HEK293T (cell line): ENCODE measurements around the gene RAB3IL1.

Experiments
- ARNT ChIP-seq: fragments of 450-650 bp; IDR thresholded peaks from 2 replicates; pipeline ENCODE4 v1.6.1; 2017; ENCODE audit warnings: mild to moderate bottlenecking
- BHLHE40 ChIP-seq: fragments of 450-650 bp; IDR thresholded peaks from 2 replicates; pipeline ENCODE4 v1.6.1; 2016; ENCODE audit warnings: mild to moderate bottlenecking, moderate library complexity, borderline replicate concordance
- FOXA1 ChIP-seq: fragments of 450-650 bp; IDR thresholded peaks from 2 replicates; pipeline ENCODE4 v1.6.1; 2016; ENCODE audit warnings: mild to moderate bottlenecking
- FOXK2 ChIP-seq: fragments of 450-650 bp; IDR thresholded peaks from 2 replicates; pipeline ENCODE4 v1.6.1; 2016; ENCODE audit warnings: mild to moderate bottlenecking
- FOXM1 ChIP-seq: fragments of 450-650 bp; IDR thresholded peaks from 2 replicates; pipeline ENCODE4 v1.6.1; 2017; ENCODE audit warnings: mild to moderate bottlenecking, borderline replicate concordance
- HDGF ChIP-seq: fragments of 450-650 bp; IDR thresholded peaks from 2 replicates; pipeline ENCODE4 v1.6.1; 2017; ENCODE audit warnings: antibody characterized with exemption, borderline replicate concordance
- L3MBTL2 ChIP-seq: fragments of 450-650 bp; conservative IDR thresholded peaks from 2 replicates; pipeline ENCODE4 v1.6.1; 2016; ENCODE audit warnings: mild to moderate bottlenecking
- LEF1 ChIP-seq: fragments of 450-650 bp; IDR thresholded peaks from 2 replicates; pipeline ENCODE4 v1.6.1; 2017; ENCODE audit warnings: mild to moderate bottlenecking, borderline replicate concordance
- NFRKB ChIP-seq: fragments of 450-650 bp; IDR thresholded peaks from 2 replicates; pipeline ENCODE4 v1.6.1; 2016; ENCODE audit warnings: mild to moderate bottlenecking, moderate library complexity
- SP1 ChIP-seq: fragments of 450-650 bp; IDR thresholded peaks from 2 replicates; pipeline ENCODE4 v1.6.1; 2017
- SUZ12 ChIP-seq: fragments of 450-650 bp; IDR thresholded peaks from 2 replicates; pipeline ENCODE4 v1.6.1; 2016; ENCODE audit warnings: mild to moderate bottlenecking
- TARDBP ChIP-seq: fragments of 450-650 bp; IDR thresholded peaks from 2 replicates; pipeline ENCODE4 v1.6.1; 2016
- ZNF384 ChIP-seq: fragments of 450-650 bp; IDR thresholded peaks from 2 replicates; pipeline ENCODE4 v1.6.1; 2016

- TF ChIP-seq FOXA1 (no peak), HDGF (no peak), BHLHE40 (no peak), NFRKB (no peak), FOXM1 (no peak), TARDBP (no peak), LEF1 (no peak), ZNF384 (no peak), SUZ12 (no peak), L3MBTL2 (no peak), FOXK2 (no peak), ARNT (no peak), SP1 (no peak)
Measured at GRCh38 chr11:61959114-61959513, 41.7 kb upstream of the RAB3IL1 start.
